ENCODE data around the gene EBI3.
A peak's percentile ranks its signal among the peaks of the same experiment; 100 is the strongest.
"Not testable (repeated sequence)": the region's sequence is repeated elsewhere in the genome, so short reads cannot be mapped to it uniquely, and the experiment has no call there.

The EBI3 gene

DNA sequence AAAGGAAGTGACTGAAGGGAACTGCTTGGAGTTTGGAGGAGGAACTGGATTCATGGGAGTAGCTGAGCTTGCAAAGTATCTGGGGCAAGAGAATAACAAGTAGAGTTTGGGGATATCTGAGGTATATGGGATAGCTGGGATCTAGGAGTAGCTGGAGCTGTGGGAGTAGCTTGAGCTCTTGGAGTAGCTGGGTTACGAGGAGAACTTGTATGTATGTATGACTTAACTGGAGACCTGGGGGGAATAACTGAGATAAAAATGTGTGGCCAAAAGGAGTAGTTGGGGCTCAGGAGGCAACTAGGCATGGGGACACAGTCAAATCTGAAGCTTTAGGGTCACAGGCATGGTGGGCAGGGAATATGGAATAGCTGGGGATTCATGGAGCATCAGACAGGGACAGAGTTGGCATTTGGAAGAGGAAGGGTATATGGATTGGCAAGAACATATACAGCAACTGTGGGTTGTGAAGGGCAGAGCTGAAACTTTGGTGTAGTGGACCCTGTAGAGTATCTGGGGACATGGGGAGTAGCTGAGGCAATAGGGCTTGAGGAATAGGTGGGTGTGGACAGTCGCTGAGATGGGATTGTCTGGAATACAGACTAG is 28.3 kb upstream of the EBI3 start:
- no peak for DNase-seq

DNA sequence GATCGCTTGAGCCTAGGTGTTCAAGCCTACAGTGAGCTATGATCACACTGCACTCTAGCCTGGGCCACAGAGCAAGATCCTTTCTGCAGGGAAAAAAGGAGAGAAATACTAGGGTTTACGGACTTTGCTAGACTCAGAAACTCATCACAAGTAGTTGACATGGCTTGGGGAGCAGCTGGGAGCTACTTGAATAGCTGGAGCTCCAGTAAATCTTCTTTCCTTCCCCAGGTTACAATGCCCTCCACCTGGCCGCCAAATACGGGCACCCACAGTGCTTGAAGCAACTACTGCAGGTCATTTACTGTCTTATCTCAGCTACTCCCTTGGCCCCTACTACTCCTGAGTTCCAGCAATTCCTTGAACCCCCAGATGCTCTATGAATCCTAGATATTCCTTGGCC is 27.5 kb upstream of the EBI3 start:
- no peak for DNase-seq

DNA sequence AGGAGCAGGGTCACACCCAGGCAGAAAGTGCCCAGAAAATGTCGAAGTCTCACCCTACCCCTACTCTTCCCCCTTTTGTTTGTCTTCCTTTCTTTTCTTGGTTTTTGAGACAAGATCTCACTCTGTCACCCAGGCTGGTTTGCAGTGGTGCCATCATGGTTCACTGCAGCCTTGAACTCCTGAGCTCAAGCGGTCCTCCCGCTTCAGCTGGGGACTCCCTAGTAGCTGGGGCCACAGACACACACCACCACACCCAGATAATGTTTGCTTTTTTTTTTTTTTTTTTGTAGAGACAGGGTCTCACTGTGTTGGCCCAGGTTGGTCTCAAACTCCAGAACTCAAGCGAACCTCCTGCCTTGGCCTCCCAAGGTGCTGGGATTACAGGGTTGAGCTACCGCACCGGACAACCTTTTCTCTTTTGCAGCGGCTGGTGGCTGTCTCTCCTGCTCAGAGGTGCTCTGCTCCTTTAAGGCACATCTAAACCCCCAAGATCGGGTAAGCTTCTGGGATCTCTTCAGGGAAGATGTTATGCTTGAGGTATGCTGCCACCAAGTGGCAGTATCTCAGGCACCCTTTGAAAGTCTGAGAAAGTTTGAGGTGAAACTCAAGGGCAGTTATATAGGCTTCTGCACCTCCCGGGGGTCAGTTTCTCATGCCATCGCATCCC is 22.4 kb upstream of the EBI3 start:
- no peak for DNase-seq

DNA sequence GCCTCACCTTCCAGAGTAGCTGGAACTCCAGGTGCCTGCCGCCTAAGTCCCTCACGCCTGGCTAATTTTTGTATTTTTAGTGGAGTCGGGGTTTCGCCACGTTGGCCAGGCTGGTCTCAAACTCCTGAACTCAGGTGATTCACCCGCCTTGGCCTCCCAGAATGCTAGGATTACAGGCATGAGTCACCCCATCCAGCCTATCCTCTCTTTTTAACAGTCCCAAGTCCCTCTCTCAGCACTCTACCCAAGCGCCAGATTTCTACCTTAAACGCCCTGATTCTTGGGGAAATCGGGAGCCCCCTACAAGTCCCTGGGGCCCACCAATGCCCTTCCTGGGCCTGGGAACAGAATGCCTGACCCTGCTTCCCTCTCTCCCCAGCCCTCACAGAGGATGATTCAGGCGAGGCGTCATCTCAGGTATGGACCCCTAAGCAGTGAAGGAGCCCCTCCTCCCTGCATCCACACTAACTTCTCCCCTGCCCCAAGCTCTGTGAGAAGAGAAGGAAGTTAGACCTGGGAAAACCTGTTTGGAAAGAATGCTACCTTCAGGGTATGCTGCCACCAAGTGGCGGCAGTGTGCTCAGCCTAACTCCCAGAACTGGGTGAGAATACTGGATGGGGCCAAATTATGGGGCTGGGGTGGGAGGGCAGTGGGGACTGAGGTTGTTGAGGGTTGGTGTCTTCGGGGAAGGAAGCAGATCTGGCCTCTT is 20.8 kb upstream of the EBI3 start:
- peak; percentile 38 for DNase-seq

DNA sequence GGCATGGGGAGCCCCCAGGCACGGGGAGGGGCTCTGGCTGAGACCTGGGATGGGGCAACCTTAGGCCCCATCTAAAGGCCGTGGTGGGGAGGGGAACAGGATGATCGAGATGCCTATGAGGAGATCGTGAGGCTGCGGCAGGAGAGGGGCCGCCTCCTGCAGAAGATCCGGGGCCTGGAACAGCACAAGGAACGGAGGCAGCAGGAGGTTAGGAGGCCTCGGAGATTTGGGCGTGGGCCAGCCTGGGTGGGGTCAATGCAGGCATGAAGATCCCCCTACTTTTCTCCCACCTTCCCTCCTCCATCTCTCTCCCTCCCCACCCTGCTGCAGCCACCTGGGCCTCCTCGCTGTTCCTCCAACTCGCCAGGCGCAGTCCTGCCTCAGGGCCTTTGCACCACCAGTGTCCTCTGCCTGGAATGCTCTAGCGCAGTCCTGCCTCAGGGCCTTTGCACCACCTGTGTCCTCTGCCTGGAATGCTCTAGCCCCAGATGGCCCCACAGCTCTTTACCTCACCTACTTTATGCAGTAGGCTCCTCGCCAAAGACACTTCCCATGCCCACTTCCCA is 19.1 kb upstream of the EBI3 start:
- DNase-seq, result no peak

DNA sequence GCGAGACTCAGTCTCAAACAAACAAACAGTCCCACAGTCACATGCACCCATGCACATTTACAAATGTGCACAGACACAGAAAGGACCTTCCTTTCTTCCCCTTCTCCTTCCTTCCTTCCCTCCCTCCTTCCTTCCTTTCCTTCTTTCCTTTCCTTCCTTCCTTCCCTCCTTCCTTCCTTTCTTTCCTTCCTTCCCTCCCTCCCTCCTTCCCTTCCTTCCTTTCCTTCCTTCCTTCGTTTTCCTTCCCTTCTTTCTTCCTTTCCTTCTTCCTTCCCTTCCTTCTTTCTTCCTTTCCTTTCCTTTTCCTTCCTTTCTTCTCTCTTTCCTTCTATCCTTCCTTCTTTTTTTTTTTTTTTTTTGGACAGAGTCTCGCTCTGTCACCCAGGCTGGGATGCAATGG is 16.2 kb upstream of the EBI3 start:
- DNase-seq, result no peak

DNA sequence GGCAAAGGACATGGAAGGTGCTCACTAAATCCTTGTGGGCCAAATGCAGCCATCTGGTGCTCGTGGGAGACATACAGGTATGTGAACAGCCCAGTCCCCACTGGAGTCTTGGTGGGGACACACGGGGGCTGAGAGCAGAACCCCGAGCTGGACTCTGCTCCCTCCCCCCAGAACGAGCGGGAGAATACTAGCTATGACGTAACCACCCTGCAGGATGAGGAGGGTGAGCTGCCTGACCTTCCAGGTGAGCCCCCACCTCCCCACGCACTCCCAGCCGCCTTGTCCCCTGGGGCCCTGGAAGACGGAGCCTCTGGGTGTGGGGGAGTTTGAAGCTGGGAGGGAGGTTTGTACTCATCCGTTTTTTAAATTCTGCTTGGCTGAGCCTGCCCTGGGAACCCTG is 13.5 kb upstream of the EBI3 start:
- DNase-seq, result no peak

DNA sequence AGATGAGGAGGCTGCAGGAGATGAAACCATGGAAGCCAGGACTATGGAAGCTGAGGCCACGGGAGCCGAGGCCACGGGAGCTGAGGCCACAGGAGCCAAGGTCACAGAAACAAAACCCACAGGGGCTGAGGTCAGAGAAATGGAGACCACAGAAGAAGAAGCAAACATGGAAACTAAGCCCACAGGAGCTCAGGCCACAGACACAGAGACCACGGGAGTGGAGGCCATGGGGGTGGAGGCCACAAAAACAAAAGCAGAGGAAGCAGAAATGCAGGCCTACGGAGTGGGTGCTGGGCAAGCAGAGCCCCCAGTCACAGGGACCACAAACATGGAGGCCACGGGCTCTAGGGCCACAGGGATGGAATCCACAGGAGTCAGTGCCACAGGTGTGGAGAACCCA is 12.5 kb upstream of the EBI3 start:
- no peak for DNase-seq

DNA sequence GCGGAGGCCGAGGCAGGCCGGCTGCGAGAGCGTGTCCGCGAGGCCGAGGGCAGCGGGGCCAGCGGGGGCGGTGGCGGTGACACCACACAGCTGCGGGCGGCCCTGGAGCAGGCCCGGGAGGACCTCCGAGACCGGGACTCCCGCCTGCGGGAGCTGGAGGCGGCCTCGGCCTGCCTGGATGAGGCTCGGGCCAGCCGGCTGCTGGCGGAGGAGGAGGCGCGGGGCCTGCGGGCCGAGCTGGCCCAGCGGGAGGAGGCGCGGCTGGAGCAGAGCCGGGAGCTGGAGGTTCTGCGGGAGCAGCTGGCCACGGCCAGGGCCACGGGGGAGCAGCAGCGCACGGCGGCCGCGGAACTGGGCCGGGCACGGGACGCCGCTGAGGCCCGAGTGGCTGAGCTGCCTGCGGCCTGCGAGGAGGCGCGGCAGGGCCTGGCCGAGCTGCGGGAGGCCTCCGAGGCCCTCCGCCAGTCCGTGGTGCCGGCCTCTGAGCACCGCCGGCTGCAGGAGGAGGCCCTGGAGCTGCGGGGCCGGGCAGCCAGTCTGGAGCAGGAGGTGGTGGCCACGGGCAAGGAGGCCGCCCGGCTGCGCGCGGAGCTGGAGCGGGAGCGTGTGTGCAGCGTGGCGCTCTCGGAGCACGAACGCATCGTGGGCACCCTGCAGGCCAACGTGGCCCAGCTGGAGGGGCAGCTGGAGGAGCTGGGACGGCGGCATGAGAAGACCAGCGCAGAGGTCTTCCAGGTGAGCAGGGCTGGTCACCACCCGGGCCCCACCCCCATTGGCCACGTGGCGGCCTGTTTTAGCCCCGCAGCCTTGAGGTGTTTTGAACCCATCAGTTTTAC is 11.7 kb upstream of the EBI3 start:
- no peak for DNase-seq

DNA sequence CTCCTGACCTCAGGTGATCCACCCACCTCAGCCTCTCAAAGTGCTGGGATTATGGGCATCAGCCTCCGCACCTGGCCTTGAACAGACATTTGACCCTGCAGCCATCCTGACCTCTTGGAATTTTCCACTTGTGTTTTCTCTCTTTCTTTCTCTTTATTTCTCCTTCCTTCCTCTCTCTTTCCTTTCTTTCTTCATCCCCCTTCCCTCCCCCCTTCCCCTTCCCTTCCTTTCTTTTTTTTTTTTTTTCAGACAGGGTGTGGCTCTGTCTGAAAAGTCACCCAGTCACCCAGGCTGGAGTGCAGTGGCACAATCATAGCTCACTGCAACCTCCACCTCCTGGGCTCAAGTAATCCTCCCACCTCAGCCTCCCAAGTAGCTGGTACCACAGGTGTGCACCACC is 10.8 kb upstream of the EBI3 start:
- not testable (repeated sequence) for DNase-seq

DNA sequence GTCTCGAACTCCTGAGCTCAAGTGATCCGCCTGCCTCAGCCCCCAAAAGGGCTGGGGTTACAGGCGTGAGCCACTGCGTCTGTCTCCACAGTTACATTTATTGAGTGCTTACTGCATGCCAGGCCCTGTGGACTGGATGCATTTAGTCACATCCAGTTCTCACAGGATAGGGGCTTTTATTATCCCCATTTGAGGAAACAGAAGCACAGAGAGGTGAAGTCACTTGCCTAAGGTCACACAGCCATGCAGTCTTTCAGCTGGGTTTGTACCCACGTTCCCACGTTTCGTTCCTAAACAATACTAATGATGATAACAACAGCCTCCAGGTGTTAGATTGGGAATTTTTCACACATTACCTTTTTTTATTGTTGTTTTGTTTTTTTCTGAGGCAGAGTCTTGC is 9.1 kb upstream of the EBI3 start:
- no peak for DNase-seq

DNA sequence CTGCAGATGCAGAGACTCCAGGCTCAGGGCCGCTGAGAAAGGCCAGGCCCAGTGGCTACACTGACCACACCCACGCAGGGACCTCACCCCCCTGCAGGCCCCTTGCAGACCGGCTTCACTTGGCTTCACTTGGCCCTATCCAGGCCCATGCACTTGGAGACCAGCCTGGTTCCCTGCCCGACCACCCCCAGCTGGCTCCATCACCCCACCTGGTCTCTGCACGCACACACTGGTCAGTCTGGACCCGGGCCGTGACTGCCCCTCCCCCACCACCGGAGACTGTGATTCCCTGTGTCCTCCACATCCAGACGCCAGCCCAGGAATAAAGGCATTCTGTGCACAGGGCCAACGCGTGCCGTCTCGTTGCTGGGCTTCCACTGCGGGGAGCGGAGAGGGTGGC is 4.9 kb upstream of the EBI3 start:
- no peak for DNase-seq

DNA sequence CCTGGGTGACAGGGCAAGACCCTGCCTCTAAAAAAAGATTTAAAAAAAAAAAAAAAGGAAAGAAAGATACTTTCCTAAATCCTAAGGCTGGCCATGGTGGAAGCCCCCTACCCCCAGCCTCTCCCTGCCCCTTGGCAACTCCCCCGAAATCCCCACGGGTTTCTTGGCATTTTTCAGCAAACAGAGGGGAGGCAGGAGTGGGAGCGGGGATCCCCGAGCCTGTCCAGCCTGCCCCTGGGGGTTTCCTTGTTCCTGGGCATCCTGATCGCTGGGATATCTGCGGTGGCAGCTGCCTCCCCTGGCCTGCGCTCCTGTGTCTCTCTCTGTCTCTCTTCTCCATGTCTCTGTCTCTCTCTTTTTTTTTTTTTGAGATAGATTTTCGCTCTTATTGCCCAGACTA is 3.4 kb upstream of the EBI3 start:
- no peak for DNase-seq

DNA sequence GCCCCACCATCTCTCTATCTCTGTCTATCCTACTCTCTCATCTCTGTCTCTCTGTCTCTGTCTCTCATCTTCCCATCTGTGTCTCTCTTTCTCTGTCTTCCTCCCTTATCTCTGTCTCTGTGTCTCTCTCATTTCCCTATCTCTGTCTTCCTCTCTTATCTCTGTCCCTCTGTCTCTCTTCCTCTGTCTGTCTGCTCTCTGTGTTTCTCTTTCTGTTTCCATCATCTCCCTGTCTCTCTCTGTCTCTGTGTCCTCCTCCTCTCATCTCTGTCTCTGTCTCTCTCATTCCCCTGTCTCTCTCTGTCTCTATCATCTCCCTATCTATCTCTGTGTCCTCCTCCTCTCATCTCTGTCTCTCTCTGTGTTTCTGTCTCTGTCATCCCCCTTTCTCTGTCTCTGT is 1.6 kb upstream of the EBI3 start:
- no peak for DNase-seq

DNA sequence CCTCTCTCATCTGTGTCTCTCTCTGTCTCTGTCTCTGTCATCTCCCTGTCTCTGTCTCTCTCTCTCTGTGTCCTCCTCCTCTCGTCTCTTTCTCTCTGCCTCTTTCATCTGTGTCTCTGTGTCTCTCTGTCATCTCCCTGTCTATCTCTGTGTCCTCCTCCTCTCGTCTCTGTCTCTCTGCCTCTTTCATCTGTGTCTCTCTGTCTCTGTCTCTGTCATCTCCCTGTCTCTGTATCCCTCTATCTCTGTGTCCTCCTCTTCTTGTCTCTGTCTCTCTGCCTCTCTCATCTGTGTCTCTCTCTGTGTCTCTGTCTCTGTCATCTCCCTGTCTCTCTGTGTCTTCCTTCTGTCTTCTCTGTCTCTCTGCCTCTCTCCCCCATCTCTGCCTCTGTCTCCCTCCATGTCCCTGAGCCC is 551 bp upstream of the EBI3 start:
- DNase-seq, result no peak

DNA sequence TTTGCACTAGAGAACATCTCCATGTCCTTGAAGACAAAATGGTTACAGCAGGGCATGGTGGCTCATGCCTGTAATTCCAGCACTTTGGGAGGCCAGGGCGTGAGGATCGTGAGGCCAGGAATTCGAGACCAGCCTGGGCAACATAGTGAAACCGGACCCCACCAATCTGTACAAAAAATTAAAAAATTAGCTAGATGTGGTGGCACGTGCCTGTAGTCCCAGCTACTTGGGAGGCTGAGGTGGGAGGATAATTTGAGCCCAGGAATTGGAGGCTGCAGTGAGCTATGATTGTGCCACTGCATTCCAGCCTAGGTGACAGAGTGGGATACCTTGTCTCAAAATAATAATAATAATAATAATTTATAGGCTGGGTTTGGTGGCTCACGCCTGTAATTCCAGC is 914 bp downstream of the EBI3 start:
- not testable (repeated sequence) for DNase-seq

DNA sequence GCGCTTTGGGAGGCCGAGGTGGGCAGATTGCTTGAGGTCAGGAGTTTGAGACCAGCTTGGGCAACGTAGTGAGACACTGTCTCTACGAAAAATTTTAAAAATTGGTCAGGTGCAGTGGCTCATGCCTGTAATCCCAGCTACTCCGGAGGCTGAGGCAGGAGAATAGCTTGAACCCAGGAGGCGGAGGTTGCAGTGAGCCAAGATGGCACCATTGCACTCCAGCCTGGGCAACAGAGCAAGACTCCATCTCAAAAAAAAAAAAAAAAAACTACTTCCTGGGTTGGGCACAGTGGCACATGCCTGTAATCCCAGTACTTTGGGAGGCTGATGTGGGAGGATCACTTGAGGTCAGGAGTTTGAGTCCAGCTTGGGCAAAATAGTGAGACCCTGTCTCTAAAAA is 2.2 kb downstream of the EBI3 start:
- DNase-seq, result not testable (repeated sequence)

DNA sequence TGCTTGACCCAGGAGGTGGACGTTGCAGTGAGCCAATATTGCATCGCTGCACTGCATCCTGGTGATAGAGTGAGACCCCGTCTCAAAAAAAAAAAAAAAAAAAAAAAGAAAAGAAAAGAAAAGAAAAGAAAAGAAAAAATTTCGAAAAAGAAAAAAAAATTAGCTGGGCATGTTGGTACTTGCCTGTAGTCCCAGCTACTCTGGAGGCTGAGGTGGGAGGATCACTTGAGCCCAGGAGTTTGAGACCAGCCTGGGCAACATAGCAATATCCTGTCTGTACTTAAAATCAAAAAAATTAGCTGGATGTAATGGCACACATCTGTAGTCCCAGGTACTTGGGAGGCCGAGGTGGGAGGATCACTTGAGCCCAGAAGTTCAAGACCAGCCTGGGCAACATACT is 2.8 kb downstream of the EBI3 start:
- not testable (repeated sequence) for DNase-seq

DNA sequence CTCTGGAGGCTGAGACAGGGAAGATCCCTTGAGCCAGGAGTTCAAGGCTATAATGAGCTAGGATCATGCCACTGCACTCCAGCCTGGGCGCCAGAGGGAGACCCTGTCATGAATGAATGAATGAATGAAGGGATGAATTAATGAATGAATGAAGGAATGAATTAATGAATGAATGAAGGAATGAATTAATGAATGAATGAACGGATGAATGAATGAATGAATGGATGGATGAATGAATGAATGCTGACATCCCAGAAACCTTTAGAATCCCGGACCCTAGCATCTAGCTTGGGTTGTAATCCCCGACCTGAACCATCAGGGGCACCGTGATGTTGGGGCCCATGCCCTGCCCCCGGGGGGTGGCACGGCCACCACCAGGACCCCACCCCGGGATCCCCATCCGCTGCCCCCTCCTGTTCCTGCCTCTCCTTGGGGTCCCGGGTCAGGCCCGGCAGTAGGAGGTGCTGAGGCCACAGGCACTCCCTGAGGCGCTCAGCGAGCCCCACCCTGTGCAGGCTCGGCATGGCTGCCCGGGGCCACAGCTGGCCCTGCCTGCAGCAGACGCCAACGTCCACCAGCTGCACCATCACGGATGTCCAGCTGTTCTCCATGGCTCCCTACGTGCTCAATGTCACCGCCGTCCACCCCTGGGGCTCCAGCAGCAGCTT is 3.4 kb downstream of the EBI3 start:
- no peak for DNase-seq

DNA sequence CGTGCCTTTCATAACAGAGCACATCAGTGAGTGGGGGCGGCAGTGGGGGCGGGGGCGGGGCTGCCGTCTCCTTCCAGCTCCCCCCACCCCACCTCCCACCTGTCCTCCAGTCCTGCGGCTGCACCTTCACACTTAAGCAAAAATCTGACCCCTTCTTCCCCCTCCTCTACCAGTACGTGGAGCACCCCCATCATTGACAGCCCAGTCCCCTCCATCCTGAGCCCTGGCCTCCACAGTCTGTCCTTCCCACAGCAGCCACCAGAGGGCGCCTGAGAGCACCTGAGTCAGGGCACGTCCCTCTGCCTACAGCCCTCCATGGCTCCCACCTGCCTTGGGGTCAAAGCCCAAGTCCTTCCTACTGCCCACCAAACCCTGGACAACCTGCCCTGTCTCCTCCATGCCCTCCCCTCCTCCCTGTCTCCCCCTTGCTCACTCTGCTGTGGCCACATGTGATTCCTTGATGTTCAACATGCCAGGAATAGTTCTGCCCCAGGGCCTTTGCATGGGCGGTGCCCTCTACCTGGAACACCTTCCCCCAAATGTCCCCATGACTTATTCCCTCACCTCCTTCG is 4.0 kb downstream of the EBI3 start:
- DNase-seq, result no peak

DNA sequence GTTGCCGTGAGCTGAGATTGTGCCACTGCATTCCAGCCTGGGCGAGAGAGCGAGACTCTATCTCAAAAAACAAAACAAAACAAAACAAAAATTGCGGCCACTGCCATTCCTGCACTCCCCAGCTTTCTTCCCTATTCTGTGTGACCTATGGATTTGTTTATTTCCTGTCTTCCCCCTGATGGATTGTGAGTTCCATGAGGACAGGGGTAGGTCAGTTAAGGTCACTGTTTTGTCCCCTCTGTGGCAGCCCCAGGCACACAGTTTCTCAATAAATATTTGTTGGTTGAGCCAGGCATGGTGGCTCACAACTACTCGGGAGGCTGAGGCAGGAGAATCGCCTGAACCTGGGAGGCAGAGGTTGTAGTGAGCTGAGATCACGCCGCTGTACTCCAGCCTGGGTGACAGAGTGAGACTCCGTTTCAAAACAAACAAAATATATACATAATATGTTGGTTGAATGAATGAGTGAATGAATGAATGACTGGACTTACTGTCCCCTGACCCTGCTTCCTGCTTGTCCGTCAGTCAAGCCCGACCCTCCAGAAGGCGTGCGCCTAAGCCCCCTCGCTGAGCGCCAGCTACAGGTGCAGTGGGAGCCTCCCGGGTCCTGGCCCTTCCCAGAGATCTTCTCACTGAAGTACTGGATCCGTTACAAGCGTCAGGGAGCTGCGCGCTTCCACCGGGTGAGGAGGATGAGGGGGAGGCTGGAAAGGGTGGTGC is 5.0 kb downstream of the EBI3 start:
- no peak for DNase-seq

DNA sequence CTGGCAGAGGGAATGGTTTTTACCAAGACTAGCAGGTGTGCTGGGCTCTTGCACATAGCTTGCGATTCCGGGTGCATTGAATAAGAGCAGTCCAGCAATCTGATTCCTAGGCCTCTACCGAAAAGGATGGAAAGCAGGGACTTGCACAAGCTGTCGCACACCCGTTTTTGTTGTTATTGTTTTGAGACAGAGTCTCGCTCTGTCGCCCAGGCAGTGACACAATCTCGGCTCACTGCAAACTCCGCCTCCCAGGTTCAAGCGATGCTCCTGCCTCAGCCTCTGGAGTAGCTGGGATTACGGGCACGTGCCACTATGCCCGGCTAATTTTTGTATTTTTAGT is 5.5 kb downstream of the EBI3 start:
- DNase-seq, result no peak

Measured in NCI-H2171 (cell line).